ENCODE data around the gene INSYN1. TPM values are rescaled to one million over a fixed set of nuclear protein-coding genes. Genes with fewer than 3 reads are reported as not detected.

INSYN1 gene
- total and polyA plus RNA-seq, 9 donors = 0.43 to 86.3 (median 31.1) TPM

- Histone ChIP-seq H3K36me3 (no peaks in the 10 kb centered on the region), H3K4me3 (no peak overlapping the region), H3K27ac (no peak overlapping the region), H3K9me3 (no peaks in the 10 kb centered on the region), H3K27me3 (no peaks in the 10 kb centered on the region), H3K4me1 (ENCODE audit: insufficient read depth) (peaks cover 2% of the 10 kb centered on the region)
- no peak for DNase-seq
- TF ChIP-seq CTCF (IDR thresholded peaks at IDR 0.05) (no peak), EP300 (IDR thresholded peaks at IDR 0.05) (no peak), POLR2A (IDR thresholded peaks at IDR 0.05) (no peak)
- intact Hi-C loops (cut with DNase I) = no loop called here
Measured at GRCh38 chr15:73777741-73778140, 24.6 kb upstream of the INSYN1 start.

DNA sequence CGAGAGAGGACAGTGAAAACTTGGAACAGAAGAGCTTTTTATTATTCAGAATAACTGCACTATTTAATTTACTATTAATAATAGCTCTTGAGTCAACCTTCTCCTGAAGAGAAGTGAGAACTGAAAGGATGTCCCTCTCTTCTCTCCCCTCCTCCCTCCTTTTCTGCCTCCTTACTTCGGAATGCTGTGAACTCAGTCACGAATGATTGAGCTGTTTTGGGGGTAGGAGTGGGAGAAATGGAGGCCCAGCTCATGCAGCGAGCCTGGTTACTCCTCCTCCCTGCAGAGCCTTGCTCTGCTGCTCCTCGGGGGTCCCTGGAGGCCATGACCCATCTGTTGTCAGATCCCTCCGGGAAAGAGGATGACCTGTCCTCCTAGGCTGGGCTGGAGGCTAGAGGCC lies 20.3 kb upstream of the INSYN1 start:
- peaks cover 2% of the 10 kb centered on the region for H3K4me1 ChIP-seq (ENCODE audit: insufficient read depth)
- H3K9me3 ChIP-seq = no peaks in the 10 kb centered on the region
- H3K27ac ChIP-seq = no peak overlapping the region
- H3K27me3 ChIP-seq = no peaks in the 10 kb centered on the region
- intact Hi-C loops (cut with DNase I) = no loop called here
- WGBS, 3 donors = 61 to 71% (median 70%) methylated on average over 6 of the region's 6 CpGs
- H3K4me3 ChIP-seq = no peak overlapping the region
- no peak for DNase-seq
- no peaks in the 10 kb centered on the region for H3K36me3 ChIP-seq
- no peak for TF ChIP-seq CTCF (IDR thresholded peaks at IDR 0.05)
- TF ChIP-seq EP300 (IDR thresholded peaks at IDR 0.05) = no peak
- no peak for TF ChIP-seq POLR2A (IDR thresholded peaks at IDR 0.05)

DNA sequence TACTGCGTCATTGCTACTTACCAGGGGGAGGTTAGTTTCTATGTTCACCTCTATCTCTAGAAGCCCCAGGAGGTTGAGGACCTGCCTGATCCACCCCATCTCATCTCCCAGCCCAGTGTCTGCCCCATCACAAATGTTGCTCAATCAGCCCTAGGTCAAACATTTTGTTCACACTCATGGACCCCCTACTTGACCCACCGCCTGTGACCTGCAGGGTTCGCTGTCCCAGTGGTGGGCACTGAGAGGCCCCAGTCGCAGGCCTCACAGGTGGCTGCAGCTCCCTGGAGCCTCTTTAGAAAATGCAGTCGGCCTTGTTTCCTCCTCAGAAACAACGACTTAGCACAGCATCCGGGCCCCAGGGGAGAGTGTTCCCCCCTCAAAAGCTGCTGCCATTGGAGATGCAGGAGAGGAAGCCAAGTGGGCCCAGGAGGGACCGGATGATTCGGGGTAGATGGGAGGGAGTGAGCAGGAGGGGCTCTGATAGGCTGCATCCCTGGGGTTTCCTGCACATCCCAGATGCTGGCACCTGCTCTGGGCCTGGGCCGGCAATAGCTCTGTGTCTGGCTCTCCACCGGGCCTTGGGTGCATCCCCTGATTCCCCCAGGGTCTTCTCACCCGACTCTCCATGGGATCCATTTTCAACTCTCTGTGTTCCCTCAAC lies 18.4 kb upstream of the INSYN1 start:
- Histone ChIP-seq H3K4me1 (ENCODE audit: insufficient read depth) (peaks cover 2% of the 10 kb centered on the region), H3K9me3 (no peaks in the 10 kb centered on the region), H3K27me3 (no peaks in the 10 kb centered on the region), H3K36me3 (no peaks in the 10 kb centered on the region), H3K4me3 (no peak overlapping the region), H3K27ac (no peak overlapping the region)
- DNase-seq = no peak
- intact Hi-C loops (cut with DNase I) = no loop called here
- no peak for TF ChIP-seq EP300 (IDR thresholded peaks at IDR 0.05)
- TF ChIP-seq POLR2A (IDR thresholded peaks at IDR 0.05) = no peak
- TF ChIP-seq CTCF (IDR thresholded peaks at IDR 0.05) = no peak
- WGBS, 3 donors = 81 to 83% (median 82%) methylated on average over 12 of the region's 12 CpGs

DNA sequence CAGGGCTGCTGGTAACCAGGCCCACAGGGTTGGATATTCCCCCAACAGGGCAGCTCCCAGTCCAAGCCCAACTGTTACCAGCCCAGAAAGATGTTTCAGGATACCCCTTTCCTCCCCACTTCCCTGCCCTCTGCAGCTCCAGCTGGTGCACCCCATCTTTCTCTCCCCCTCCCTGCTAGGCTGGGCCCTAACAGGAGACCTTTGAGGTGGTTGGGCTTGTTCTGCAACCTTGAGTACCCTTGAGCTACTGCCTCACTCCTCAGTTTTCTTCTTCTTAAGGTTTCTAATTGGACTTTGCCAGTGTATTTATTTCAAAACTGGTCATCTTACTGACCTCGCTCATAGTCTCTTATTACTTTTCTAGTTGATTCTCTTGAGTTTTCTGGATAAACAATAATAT lies 16.9 kb upstream of the INSYN1 start:
- TF ChIP-seq EP300 (IDR thresholded peaks at IDR 0.05) (no peak), CTCF (IDR thresholded peaks at IDR 0.05) (no peak), POLR2A (IDR thresholded peaks at IDR 0.05) (no peak)
- 26 to 58% (median 42%) methylated on average over 1 of the region's 1 CpG for WGBS, 3 donors
- Histone ChIP-seq H3K27me3 (no peaks in the 10 kb centered on the region), H3K4me3 (no peak overlapping the region), H3K9me3 (no peaks in the 10 kb centered on the region), H3K4me1 (ENCODE audit: insufficient read depth) (peaks cover under 1% of the 10 kb centered on the region), H3K36me3 (no peaks in the 10 kb centered on the region), H3K27ac (no peak overlapping the region)
- intact Hi-C loops (cut with DNase I) = no loop called here
- no peak for DNase-seq

Data from ovary (tissue), 9 donors.